Measurements from ENCODE around the gene MRTFB. TPM values are rescaled to one million over a fixed set of nuclear protein-coding genes. Genes with fewer than 3 reads are reported as not detected.
A peak's percentile ranks its signal among the peaks of the same experiment; 100 is the strongest.

MRTFB gene
- total RNA-seq, 1 experiment from 2014 or later, result 90.5 TPM

DNA sequence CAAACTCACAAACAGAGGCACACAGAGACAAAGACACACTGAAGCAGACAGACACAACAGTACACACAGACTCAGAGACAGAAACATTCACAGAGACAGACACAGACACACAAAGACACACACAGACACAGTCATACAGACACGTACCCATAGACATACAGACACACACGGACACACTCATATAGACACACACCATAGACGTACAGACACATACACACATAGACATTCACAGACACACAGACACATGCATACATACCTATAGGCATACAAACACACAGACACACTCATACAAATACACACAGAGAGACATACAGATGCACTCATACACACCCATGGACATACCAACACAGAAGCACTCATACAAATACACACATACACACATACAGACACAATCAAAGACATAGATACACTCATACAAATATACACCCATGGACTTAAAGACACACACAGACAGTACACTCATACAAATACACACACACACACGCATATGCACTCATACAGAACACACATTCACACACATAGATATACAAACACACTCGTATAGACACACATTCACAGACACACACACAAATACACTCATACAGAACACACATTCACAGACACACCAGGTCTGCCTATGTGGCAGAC, 19.9 kb upstream of the MRTFB start:
- Histone ChIP-seq H3K36me3 (ENCODE audit: control insufficient read depth, insufficient read depth, low read length) (no peaks in the 10 kb centered on the region), H3K27ac (ENCODE audit: low read length) (peak overlapping the region; percentile 61), H3K9me3 (ENCODE audit: control insufficient read depth, insufficient read depth, low read depth, low read length) (no peaks in the 10 kb centered on the region), H3K4me3 (ENCODE audit: low read depth in 2 of 2, low read length in 2 of 2) (peak overlapping the region in 1 of 2 experiments; percentile 7; a peak in 1 of 4 replicates), H3K27me3 (ENCODE audit: control insufficient read depth, insufficient read depth, low read length) (no peaks in the 10 kb centered on the region), H3K4me1 (ENCODE audit: control insufficient read depth, insufficient read depth, low read length) (peaks cover 7% of the 10 kb centered on the region)
- TF ChIP-seq, protein P1, sequence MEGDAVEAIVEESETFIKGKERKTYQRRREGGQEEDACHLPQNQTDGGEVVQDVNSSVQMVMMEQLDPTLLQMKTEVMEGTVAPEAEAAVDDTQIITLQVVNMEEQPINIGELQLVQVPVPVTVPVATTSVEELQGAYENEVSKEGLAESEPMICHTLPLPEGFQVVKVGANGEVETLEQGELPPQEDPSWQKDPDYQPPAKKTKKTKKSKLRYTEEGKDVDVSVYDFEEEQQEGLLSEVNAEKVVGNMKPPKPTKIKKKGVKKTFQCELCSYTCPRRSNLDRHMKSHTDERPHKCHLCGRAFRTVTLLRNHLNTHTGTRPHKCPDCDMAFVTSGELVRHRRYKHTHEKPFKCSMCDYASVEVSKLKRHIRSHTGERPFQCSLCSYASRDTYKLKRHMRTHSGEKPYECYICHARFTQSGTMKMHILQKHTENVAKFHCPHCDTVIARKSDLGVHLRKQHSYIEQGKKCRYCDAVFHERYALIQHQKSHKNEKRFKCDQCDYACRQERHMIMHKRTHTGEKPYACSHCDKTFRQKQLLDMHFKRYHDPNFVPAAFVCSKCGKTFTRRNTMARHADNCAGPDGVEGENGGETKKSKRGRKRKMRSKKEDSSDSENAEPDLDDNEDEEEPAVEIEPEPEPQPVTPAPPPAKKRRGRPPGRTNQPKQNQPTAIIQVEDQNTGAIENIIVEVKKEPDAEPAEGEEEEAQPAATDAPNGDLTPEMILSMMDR (IDR thresholded peaks at IDR 0.05), result no peak
- TF ChIP-seq SIN3A (IDR thresholded peaks at IDR 0.05; ENCODE audit: borderline replicate concordance, insufficient read depth, low read depth, low read length) (no peak), POLR2AphosphoS5 (IDR thresholded peaks at IDR 0.05; ENCODE audit: low read depth, low read length) (no peak), TCF7L2 (IDR thresholded peaks at IDR 0.05; ENCODE audit: low read depth, low read length) (no peak)
- TF ChIP-seq, protein P2, sequence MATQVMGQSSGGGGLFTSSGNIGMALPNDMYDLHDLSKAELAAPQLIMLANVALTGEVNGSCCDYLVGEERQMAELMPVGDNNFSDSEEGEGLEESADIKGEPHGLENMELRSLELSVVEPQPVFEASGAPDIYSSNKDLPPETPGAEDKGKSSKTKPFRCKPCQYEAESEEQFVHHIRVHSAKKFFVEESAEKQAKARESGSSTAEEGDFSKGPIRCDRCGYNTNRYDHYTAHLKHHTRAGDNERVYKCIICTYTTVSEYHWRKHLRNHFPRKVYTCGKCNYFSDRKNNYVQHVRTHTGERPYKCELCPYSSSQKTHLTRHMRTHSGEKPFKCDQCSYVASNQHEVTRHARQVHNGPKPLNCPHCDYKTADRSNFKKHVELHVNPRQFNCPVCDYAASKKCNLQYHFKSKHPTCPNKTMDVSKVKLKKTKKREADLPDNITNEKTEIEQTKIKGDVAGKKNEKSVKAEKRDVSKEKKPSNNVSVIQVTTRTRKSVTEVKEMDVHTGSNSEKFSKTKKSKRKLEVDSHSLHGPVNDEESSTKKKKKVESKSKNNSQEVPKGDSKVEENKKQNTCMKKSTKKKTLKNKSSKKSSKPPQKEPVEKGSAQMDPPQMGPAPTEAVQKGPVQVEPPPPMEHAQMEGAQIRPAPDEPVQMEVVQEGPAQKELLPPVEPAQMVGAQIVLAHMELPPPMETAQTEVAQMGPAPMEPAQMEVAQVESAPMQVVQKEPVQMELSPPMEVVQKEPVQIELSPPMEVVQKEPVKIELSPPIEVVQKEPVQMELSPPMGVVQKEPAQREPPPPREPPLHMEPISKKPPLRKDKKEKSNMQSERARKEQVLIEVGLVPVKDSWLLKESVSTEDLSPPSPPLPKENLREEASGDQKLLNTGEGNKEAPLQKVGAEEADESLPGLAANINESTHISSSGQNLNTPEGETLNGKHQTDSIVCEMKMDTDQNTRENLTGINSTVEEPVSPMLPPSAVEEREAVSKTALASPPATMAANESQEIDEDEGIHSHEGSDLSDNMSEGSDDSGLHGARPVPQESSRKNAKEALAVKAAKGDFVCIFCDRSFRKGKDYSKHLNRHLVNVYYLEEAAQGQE (IDR thresholded peaks at IDR 0.05; ENCODE audit: insufficient read depth in 1 of 2, low read depth in 2 of 2, low read length in 1 of 2), result no peak
- no peak for DNase-seq (ENCODE audit: low read depth, low spot score)
- intact Hi-C loops (cut with micrococcal nuclease; ENCODE audit: unreplicated experiment), result no loop called here
- ATAC-seq, result peak; percentile 46; the same call in 1 of the 2 replicates
- in situ Hi-C loops (cut with HindIII; ENCODE audit: low pct_unique_long_range_greater_than_20kb, low sequenced_read_pairs), result no loop called here
- ChIA-PET CTCF (no interaction called here), POLR2A (no interaction called here)
- BruUV-seq (replicated peaks), result no TSS peak

DNA sequence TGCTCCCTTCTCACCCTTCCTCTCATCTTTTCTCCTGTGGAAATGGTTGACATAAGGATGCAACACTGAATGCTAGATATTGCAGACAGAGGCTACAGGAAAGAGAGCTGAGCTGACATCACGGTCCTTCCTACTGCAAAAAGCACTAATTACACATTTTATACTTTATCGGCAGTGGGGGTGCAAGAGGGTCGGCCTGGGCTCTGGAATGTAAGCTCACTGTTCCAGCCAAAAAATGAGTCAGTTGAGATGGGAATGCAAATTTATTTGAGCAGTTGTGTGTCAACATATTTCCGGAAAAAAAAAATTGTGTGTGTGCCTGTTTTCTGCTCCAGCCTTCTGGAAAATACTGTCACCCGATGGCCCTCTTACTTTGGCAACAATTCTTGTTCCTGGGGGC, 14.1 kb upstream of the MRTFB start:
- in situ Hi-C loops (cut with HindIII; ENCODE audit: low pct_unique_long_range_greater_than_20kb, low sequenced_read_pairs), result no loop called here
- ATAC-seq, result no peak
- TF ChIP-seq, protein P2 (IDR thresholded peaks at IDR 0.05; ENCODE audit: insufficient read depth in 1 of 2, low read depth in 2 of 2, low read length in 1 of 2), result no peak
- TF ChIP-seq POLR2AphosphoS5 (IDR thresholded peaks at IDR 0.05; ENCODE audit: low read depth, low read length), result no peak
- TF ChIP-seq SIN3A (IDR thresholded peaks at IDR 0.05; ENCODE audit: borderline replicate concordance, insufficient read depth, low read depth, low read length), result no peak
- no peak for TF ChIP-seq TCF7L2 (IDR thresholded peaks at IDR 0.05; ENCODE audit: low read depth, low read length)
- TF ChIP-seq, protein P1 (IDR thresholded peaks at IDR 0.05), result no peak
- BruUV-seq (replicated peaks), result no TSS peak
- CTCF ChIA-PET, result no interaction called here
- Histone ChIP-seq H3K36me3 (ENCODE audit: control insufficient read depth, insufficient read depth, low read length) (no peaks in the 10 kb centered on the region), H3K4me3 (ENCODE audit: low read depth in 2 of 2, low read length in 2 of 2) (no peak overlapping the region), H3K27me3 (ENCODE audit: control insufficient read depth, insufficient read depth, low read length) (no peaks in the 10 kb centered on the region), H3K27ac (ENCODE audit: low read length) (no peak overlapping the region), H3K4me1 (ENCODE audit: control insufficient read depth, insufficient read depth, low read length) (no peaks in the 10 kb centered on the region), H3K9me3 (ENCODE audit: control insufficient read depth, insufficient read depth, low read depth, low read length) (no peaks in the 10 kb centered on the region)
- POLR2A ChIA-PET, result no interaction called here
- DNase-seq (ENCODE audit: low read depth, low spot score), result no peak
- intact Hi-C loops (cut with micrococcal nuclease; ENCODE audit: unreplicated experiment), result no loop called here
